Smooth muscle cell (in vitro differentiated cells): ENCODE measurements around the gene PLCB3. TPM values are rescaled to one million over a fixed set of nuclear protein-coding genes. Genes with fewer than 3 reads are reported as not detected.

Source experiments
- DNase-seq: peaks from one replicate; lab custom pipeline; 2025; ENCODE audit not compliant: unreplicated experiment; lab: John Stamatoyannopoulos, UW
- H2AFZ ChIP-seq: fragments of 200-600 bp; sonication (generic); 2 replicates; pipeline ENCODE4 v1.6.0; 2016; ENCODE audit warnings: antibody characterized with exemption, low read depth, mild to moderate bottlenecking
- H3F3A ChIP-seq: fragments of 200-600 bp; sonication (generic); 2 replicates; pipeline ENCODE4 v1.6.0; 2017; ENCODE audit warnings: antibody characterized with exemption, low read depth
- H3K27ac ChIP-seq: fragments of 200-600 bp; sonication (generic); 2 replicates; pipeline ENCODE4 v1.5.1; 2016; ENCODE audit warnings: low read depth, mild to moderate bottlenecking
- H3K27me3 ChIP-seq: fragments of 200-600 bp; sonication (generic); 2 replicates; pipeline ENCODE4 v1.6.1; 2016; ENCODE audit warnings: low read depth, mild to moderate bottlenecking
- H3K36me3 ChIP-seq: fragments of 200-600 bp; sonication (generic); 2 replicates; pipeline ENCODE4 v1.5.1; 2016; ENCODE audit warnings: low read depth
- H3K4me1 ChIP-seq: fragments of 200-600 bp; sonication (generic); 2 replicates; pipeline ENCODE4 v1.5.1; 2016; ENCODE audit warnings: low read depth
- H3K4me2 ChIP-seq: fragments of 200-600 bp; sonication (generic); 2 replicates; pipeline ENCODE4 v1.6.0; 2016; ENCODE audit warnings: mild to moderate bottlenecking
- H3K4me3 ChIP-seq: fragments of 200-600 bp; sonication (generic); 2 replicates; pipeline ENCODE4 v1.5.1; 2016; ENCODE audit warnings: mild to moderate bottlenecking
- H3K79me2 ChIP-seq: fragments of 200-600 bp; sonication (generic); 2 replicates; pipeline ENCODE4 v1.6.0; 2016; ENCODE audit warnings: low read depth, mild to moderate bottlenecking
- H3K9ac ChIP-seq: fragments of 200-600 bp; sonication (generic); 2 replicates; pipeline ENCODE4 v1.6.0; 2016; ENCODE audit warnings: low read depth
- H3K9me3 ChIP-seq: fragments of 200-600 bp; sonication (generic); replicated peaks from 2 replicates; pipeline ENCODE4 v1.5.1; 2016; ENCODE audit warnings: low read depth
- H4K20me1 ChIP-seq: fragments of 200-600 bp; sonication (generic); 2 replicates; pipeline ENCODE4 v1.6.0; 2016; ENCODE audit warnings: low read depth
- CTCF ChIP-seq: fragments of 200-600 bp; sonication (generic); IDR thresholded peaks from 2 replicates; pipeline ENCODE4 v1.5.1; 2017; ENCODE audit warnings: borderline replicate concordance, mild to moderate bottlenecking, antibody characterized with exemption; ENCODE audit not compliant: insufficient read depth, poor library complexity, severe bottlenecking
- WGBS: methylation state at CpG from one replicate; pipeline ENCODE4 v1.1.7; 2016; ENCODE audit warnings: low lambda C conversion rate; 5-methylcytosine and 5-hydroxymethylcytosine counted together
- polyA plus RNA-seq: library from polyadenylated mRNA; unstranded; fragments of >200 nt; fragmentation: Nextera tagmentation; extraction: Ambion mirVana; gene quantifications from 2 replicates; pipeline ENCODE4 v1.2.1, GENCODE V29; 2016
- total RNA-seq: library from RNA; depleted of rRNA; stranded (reverse); fragments of >200 nt; gene quantifications from 2 replicates; pipeline ENCODE4 v1.2.3, GENCODE V29; 2014

The PLCB3 gene
- total and polyA plus RNA-seq, 2 experiments from 2014 or later: 15.0 to 15.6 TPM

- peak within 1 kb of the TSS; percentile 91 for H3K27ac ChIP-seq
- no peaks in the 10 kb centered on the region for H3K36me3 ChIP-seq
- H3K27me3 ChIP-seq: peaks cover 7% of the 10 kb centered on the region
- under 1% methylated on average over 47 of the region's 102 CpGs for WGBS
- H3F3A ChIP-seq: no peaks in the 10 kb centered on the region
- H4K20me1 ChIP-seq: peaks cover 4% of the 10 kb centered on the region
- DNase-seq: peak; percentile 95
- H3K4me3 ChIP-seq: peak within 1 kb of the TSS; percentile 92
- no peaks in the 10 kb centered on the region for H3K9me3 ChIP-seq
- H3K79me2 ChIP-seq: peaks cover 15% of the 10 kb centered on the region
- H3K9ac ChIP-seq: peak within 1 kb of the TSS; percentile 93
- H3K4me2 ChIP-seq: peak within 1 kb of the TSS; percentile 91
- H2AFZ ChIP-seq: peak within 1 kb of the TSS; percentile 56
- TF ChIP-seq CTCF: no peak
- peaks cover 11% of the 10 kb centered on the region for H3K4me1 ChIP-seq
Observed at GRCh38 chr11:64284962-64285884, 33.9 kb downstream of the PLCB3 start, which contains the start of gene GPR137. GPR137 (plus strand) TSS chr11:64285848; CDS start chr11:64286525, 677 bp downstream.

- TF ChIP-seq CTCF: no peak
- Histone ChIP-seq H3K79me2 (peaks cover 15% of the 10 kb centered on the region), H3K4me2 (peak overlapping the region; percentile 91), H3K9ac (peak overlapping the region; percentile 93), H3K27ac (no peak overlapping the region), H3K36me3 (no peaks in the 10 kb centered on the region), H3K9me3 (no peaks in the 10 kb centered on the region), H3K4me3 (peak overlapping the region; percentile 92), H4K20me1 (peaks cover 10% of the 10 kb centered on the region), H2AFZ (no peak overlapping the region), H3F3A (no peaks in the 10 kb centered on the region), H3K27me3 (peaks cover 16% of the 10 kb centered on the region), H3K4me1 (peaks cover 11% of the 10 kb centered on the region)
- DNase-seq: no peak
- 36% methylated on average over 37 of the region's 40 CpGs for WGBS
Observed at GRCh38 chr11:64285885-64286800, 34.8 kb downstream of the PLCB3 start.

GRCh38 chr11:64286801-64287159, 35.5 kb downstream of the PLCB3 start:
- H2AFZ ChIP-seq: no peak overlapping the region
- no peaks in the 10 kb centered on the region for H3F3A ChIP-seq
- TF ChIP-seq CTCF: no peak

More at GRCh38 chr11:64286801-64287159, 35.5 kb downstream of the PLCB3 start:
- Histone ChIP-seq H3K79me2 (peaks cover 15% of the 10 kb centered on the region), H3K9me3 (no peaks in the 10 kb centered on the region), H3K4me2 (peak overlapping the region; percentile 91), H3K27ac (no peak overlapping the region), H3K36me3 (no peaks in the 10 kb centered on the region), H3K9ac (no peak overlapping the region), H4K20me1 (peaks cover 10% of the 10 kb centered on the region), H3K4me1 (peaks cover 11% of the 10 kb centered on the region), H3K27me3 (peaks cover 23% of the 10 kb centered on the region), H3K4me3 (no peak overlapping the region)
- DNase-seq: no peak
- 96% methylated on average over 9 of the region's 9 CpGs for WGBS
